Spleen (tissue), 11 donors: ENCODE data around the gene OGFR. TPM values are rescaled to one million over a fixed set of nuclear protein-coding genes. Genes with fewer than 3 reads are reported as not detected.

Experiments used
- DNase-seq: peaks from one replicate; pipeline ENCODE4 v3.0.0-alpha.2; 2020
- H3K27ac ChIP-seq, 8 donors: fragments of 200-600 bp; sonication (generic) in 7 of 8; 1 replicate in 4 of 8; 2 replicates in 4 of 8; pipeline versions ENCODE4 v1.5.0 to v1.8.0; 2016 to 2021; ENCODE audit warnings: inconsistent platforms in 4 of 8, mild to moderate bottlenecking in 4 of 8, moderate library complexity in 1 of 8
- H3K27me3 ChIP-seq, 7 donors: fragments of 200-600 bp; sonication (generic) in 6 of 7; replicated peaks in 1 of 7; 1 replicate in 4 of 7; 2 replicates in 3 of 7; pipeline versions ENCODE4 v1.5.0 to v1.8.0; 2016 to 2021; ENCODE audit warnings: inconsistent platforms in 3 of 7, mild to moderate bottlenecking in 1 of 7
- H3K36me3 ChIP-seq, 6 donors: fragments of 200-600 bp; sonication (generic) in 5 of 6; 1 replicate in 4 of 6; 2 replicates in 2 of 6; pipeline versions ENCODE4 v1.5.0 to v1.8.0; 2016 to 2021; ENCODE audit warnings: inconsistent platforms in 2 of 6
- H3K4me1 ChIP-seq, 6 donors: fragments of 200-600 bp; sonication (generic) in 5 of 6; 1 replicate in 3 of 6; 2 replicates in 3 of 6; pipeline versions ENCODE4 v1.5.0 to v1.8.0; 2016 to 2021; ENCODE audit warnings: inconsistent platforms in 3 of 6
- H3K4me3 ChIP-seq, 8 donors: fragments of 200-600 bp; sonication (generic) in 7 of 8; 1 replicate in 4 of 8; 2 replicates in 4 of 8; pipeline versions ENCODE4 v1.5.0 to v1.8.0; 2016 to 2021; ENCODE audit warnings: inconsistent platforms in 4 of 8, mild to moderate bottlenecking in 4 of 8, moderate library complexity in 2 of 8
- H3K9me3 ChIP-seq, 8 donors: fragments of 200-600 bp; sonication (generic) in 7 of 8; 1 replicate in 4 of 8; 2 replicates in 4 of 8; pipeline versions ENCODE4 v1.5.0 to v1.8.0; 2016 to 2021; ENCODE audit warnings: inconsistent platforms in 4 of 8
- POLR2A ChIP-seq, 3 donors: fragments of 450-650 bp; IDR thresholded peaks; one replicate each; pipeline ENCODE4 v1.5.1; 2017; ENCODE audit warnings: antibody characterized with exemption in 3 of 3, mild to moderate bottlenecking in 1 of 3
- POLR2AphosphoS5 ChIP-seq, 3 donors: sonication (generic); formaldehyde crosslinking; IDR thresholded peaks; one replicate each; pipeline ENCODE4 v1.5.1; 2017; ENCODE audit warnings: antibody characterized with exemption in 3 of 3
- WGBS, 5 donors: extraction: QIAGEN DNeasy Blood & Tissue Kit in 3 of 5; methylation state at CpG; one replicate each; pipeline versions ENCODE4 v1.1.5 to v1.1.7; 2013 to 2018; 5-methylcytosine and 5-hydroxymethylcytosine counted together
- intact Hi-C: fragments of 100-400 bp; cut with DNase I; formaldehyde crosslinking; loops from one replicate; pipeline ENCODE4 v1.15.0; 2023; ENCODE audit warnings: low total_unique reads
- polyA plus RNA-seq, 3 donors: library from polyadenylated mRNA; stranded (reverse); fragments of 200-250 nt; gene quantifications; one replicate each; pipeline ENCODE4 v1.2.1, GENCODE V29; 2013
- total RNA-seq, 7 donors: library from RNA; depleted of rRNA in 3 of 7; stranded (reverse); fragments of >200 nt in 3 of 7; fragmentation: NEBNext Ultra II Directional in 4 of 7; extraction: Animal tissue kit (Norgen Biotek cat#: 25700) in 4 of 7; gene quantifications; one replicate each; pipeline versions ENCODE4 v1.1.0 to v1.2.1, GENCODE V29; 2016 to 2021
- TF ChIP-seq, protein P1 (sequence below), 11 experiments: fragments of 200-600 bp in 7 of 11; fragments of 450-650 bp in 4 of 11; sonication (generic) in 4 of 11; IDR thresholded peaks in 8 of 11; conservative IDR thresholded peaks in 3 of 11; 1 replicate in 7 of 11; 2 replicates in 4 of 11; pipeline versions ENCODE4 v1.4.0 to v1.8.0; 2016 to 2021; ENCODE audit warnings: antibody characterized with exemption in 11 of 11, inconsistent platforms in 4 of 11, mild to moderate bottlenecking in 1 of 11
- donor health status: healthy with polysubstance abuse.
- donor health status: DM: no; HTN: no; CAD: no; lungs with moderate emphysema.
- donor health status: DM: no; HTN: no; CAD: no.
- donor health status: Bipolar disorder and iron deficiency.
- donor health status: healthy.
- donor health status: DM: no; HTN: no; CAD: no.
- donor health status: DM: yes; HTN: yes; CAD: no.

Gene OGFR
- total and polyA plus RNA-seq, 10 donors, result 46.0 to 127 (median 78.2) TPM

DNA sequence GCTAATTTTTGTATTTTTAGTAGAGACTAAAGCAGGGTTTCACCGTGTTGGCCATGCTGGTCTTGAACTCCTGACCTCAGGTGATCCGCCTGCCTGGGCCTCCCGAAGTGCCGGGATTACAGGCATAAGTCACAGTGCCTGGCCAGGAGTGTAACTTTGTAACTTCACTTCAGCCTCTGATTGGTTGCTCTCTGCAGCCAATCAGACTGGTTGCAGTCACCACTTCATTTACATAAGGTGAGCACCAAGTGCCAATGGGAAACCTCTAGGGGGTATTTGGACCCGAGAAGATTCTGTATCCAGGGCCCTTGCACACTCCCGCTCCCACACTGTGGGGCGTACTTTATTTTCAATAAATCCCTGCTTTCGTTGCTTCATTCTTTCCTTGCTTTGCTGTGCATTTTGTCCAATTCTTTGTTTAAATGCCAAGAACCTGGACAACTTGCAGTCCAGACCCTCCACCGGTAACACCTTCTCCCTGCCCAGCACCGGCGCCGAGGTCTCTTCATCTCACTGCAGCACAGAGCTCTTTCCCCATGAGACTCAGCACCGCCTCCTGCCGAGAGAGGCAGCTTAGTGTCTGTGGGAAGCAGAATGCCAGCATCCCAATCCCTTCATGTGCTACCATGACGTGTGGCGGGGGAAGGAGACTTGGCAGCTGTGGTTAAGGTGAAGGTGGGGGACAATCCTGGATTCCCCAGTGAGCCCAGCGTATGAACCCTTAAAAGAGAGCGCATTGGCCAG, 22.3 kb upstream of the OGFR start:
- intact Hi-C loops, result no loop called here

GRCh38 chr20:62782893-62783278, 21.7 kb upstream of the OGFR start:
- Histone ChIP-seq H3K4me1 (peaks cover 0 to 12% (median 6%) of the 10 kb centered on the region in 6 donors), H3K27me3 (no peaks in the 10 kb centered on the region), H3K27ac (no peak overlapping the region), H3K4me3 (no peak overlapping the region), H3K9me3 (no peaks in the 10 kb centered on the region), H3K36me3 (no peaks in the 10 kb centered on the region)
- no peak for DNase-seq
- WGBS, 5 donors, result 35 to 44% (median 37%) methylated on average over 9 of the region's 9 CpGs
- intact Hi-C loops, result no loop called here
- TF ChIP-seq, protein P1, sequence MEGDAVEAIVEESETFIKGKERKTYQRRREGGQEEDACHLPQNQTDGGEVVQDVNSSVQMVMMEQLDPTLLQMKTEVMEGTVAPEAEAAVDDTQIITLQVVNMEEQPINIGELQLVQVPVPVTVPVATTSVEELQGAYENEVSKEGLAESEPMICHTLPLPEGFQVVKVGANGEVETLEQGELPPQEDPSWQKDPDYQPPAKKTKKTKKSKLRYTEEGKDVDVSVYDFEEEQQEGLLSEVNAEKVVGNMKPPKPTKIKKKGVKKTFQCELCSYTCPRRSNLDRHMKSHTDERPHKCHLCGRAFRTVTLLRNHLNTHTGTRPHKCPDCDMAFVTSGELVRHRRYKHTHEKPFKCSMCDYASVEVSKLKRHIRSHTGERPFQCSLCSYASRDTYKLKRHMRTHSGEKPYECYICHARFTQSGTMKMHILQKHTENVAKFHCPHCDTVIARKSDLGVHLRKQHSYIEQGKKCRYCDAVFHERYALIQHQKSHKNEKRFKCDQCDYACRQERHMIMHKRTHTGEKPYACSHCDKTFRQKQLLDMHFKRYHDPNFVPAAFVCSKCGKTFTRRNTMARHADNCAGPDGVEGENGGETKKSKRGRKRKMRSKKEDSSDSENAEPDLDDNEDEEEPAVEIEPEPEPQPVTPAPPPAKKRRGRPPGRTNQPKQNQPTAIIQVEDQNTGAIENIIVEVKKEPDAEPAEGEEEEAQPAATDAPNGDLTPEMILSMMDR (IDR thresholded peaks at IDR 0.05 in 8 of 11, conservative IDR thresholded peaks at IDR 0.05 in 3 of 11), result peak in 2 of 11 experiments; percentile 12 to 15
- no peak for TF ChIP-seq POLR2AphosphoS5 (IDR thresholded peaks at IDR 0.05)

More for the DNA sequence above, 22.3 kb upstream of the OGFR start:
- no peaks in the 10 kb centered on the region for H3K36me3 ChIP-seq
- WGBS, 5 donors, result 84 to 87% (median 86%) methylated on average over 18 of the region's 18 CpGs
- no peaks in the 10 kb centered on the region for H3K27me3 ChIP-seq
- TF ChIP-seq, protein P1 (IDR thresholded peaks at IDR 0.05 in 8 of 11, conservative IDR thresholded peaks at IDR 0.05 in 3 of 11), result no peak
- no peak for TF ChIP-seq POLR2A (IDR thresholded peaks at IDR 0.05)
- TF ChIP-seq POLR2AphosphoS5 (IDR thresholded peaks at IDR 0.05), result no peak
- peaks cover 0 to 15% (median 8%) of the 10 kb centered on the region in 6 donors for H3K4me1 ChIP-seq
- no peaks in the 10 kb centered on the region for H3K9me3 ChIP-seq
- H3K27ac ChIP-seq, result no peak overlapping the region
- no peak overlapping the region for H3K4me3 ChIP-seq
- no peak for DNase-seq

- H3K36me3 ChIP-seq, result no peaks in the 10 kb centered on the region
- TF ChIP-seq POLR2AphosphoS5 (IDR thresholded peaks at IDR 0.05), result no peak
- TF ChIP-seq, protein P1 (IDR thresholded peaks at IDR 0.05 in 8 of 11, conservative IDR thresholded peaks at IDR 0.05 in 3 of 11), result no peak
- TF ChIP-seq POLR2A (IDR thresholded peaks at IDR 0.05), result no peak
- no peaks in the 10 kb centered on the region for H3K27me3 ChIP-seq
- no peak for DNase-seq
- no peak overlapping the region for H3K27ac ChIP-seq
- H3K9me3 ChIP-seq, result no peaks in the 10 kb centered on the region
- intact Hi-C loops, result no loop called here
- H3K4me3 ChIP-seq, result no peak overlapping the region
- peaks cover 0 to 12% (median 6%) of the 10 kb centered on the region in 6 donors for H3K4me1 ChIP-seq
- WGBS, 5 donors, result 89 to 95% (median 93%) methylated on average over 16 of the region's 16 CpGs
Measured at GRCh38 chr20:62784497-62784896, 20.1 kb upstream of the OGFR start.

DNA sequence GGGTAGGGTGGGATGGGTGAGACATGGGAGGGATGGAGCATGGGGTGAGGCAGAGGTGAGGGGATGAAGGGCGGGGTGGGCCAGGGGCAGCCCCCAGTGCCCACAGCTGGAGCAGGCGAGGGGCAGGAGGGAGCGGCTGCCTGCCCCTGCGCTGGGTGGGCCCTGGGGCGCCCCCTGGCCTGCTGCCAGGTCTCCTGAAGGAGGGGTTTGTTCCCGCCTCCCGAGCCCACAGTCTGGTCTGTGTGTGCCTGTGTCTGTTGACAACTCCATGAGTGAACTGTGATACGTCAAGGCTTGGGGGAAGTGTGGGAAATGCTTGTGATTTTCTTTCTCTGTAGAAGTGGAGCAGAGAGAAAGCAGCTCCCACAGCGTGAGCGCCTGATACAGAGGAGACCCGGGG, 19.2 kb upstream of the OGFR start:
- TF ChIP-seq, protein P1 (IDR thresholded peaks at IDR 0.05 in 8 of 11, conservative IDR thresholded peaks at IDR 0.05 in 3 of 11), result no peak
- TF ChIP-seq POLR2A (IDR thresholded peaks at IDR 0.05) (no peak), POLR2AphosphoS5 (IDR thresholded peaks at IDR 0.05) (no peak)
- intact Hi-C loops, result no loop called here
- H3K4me1 ChIP-seq, result peaks cover 0 to 12% (median 6%) of the 10 kb centered on the region in 6 donors
- no peaks in the 10 kb centered on the region for H3K9me3 ChIP-seq
- no peak overlapping the region for H3K4me3 ChIP-seq
- H3K36me3 ChIP-seq, result no peaks in the 10 kb centered on the region
- H3K27ac ChIP-seq, result no peak overlapping the region
- DNase-seq, result no peak
- 77 to 86% (median 83%) methylated on average over 11 of the region's 11 CpGs for WGBS, 5 donors
- H3K27me3 ChIP-seq, result no peaks in the 10 kb centered on the region
